WI38 (cell line): ENCODE measurements around the gene SEC24A.
"Not testable (repeated sequence)": the region's sequence is repeated elsewhere in the genome, so short reads cannot be mapped to it uniquely, and the experiment has no call there.

Experiments
- H3K4me3 ChIP-seq: 2 replicates; pipeline ENCODE4 v1.5.1; 2011; ENCODE audit warnings: low read depth, mild to moderate bottlenecking, control low read depth, low read length
- CTCF ChIP-seq: IDR thresholded peaks from 2 replicates; pipeline ENCODE4 v1.5.1; 2012; ENCODE audit warnings: low read depth, mild to moderate bottlenecking, control low read depth, low read length

The SEC24A gene

GRCh38 chr5:134651531-134651930, 2.9 kb downstream of the SEC24A start:
- H3K4me3 ChIP-seq = no peak overlapping the region
- no peak for TF ChIP-seq CTCF

GRCh38 chr5:134656690-134657089, 8.1 kb downstream of the SEC24A start:
- H3K4me3 ChIP-seq = no peak overlapping the region
- no peak for TF ChIP-seq CTCF

GRCh38 chr5:134659456-134659855, 10.9 kb downstream of the SEC24A start:
- TF ChIP-seq CTCF = no peak
- H3K4me3 ChIP-seq = no peak overlapping the region

GRCh38 chr5:134659922-134660321, 11.3 kb downstream of the SEC24A start:
- TF ChIP-seq CTCF = no peak
- H3K4me3 ChIP-seq = no peak overlapping the region

GRCh38 chr5:134662971-134663370, 14.4 kb downstream of the SEC24A start:
- no peak for TF ChIP-seq CTCF
- H3K4me3 ChIP-seq = no peak overlapping the region

- no peak overlapping the region for H3K4me3 ChIP-seq
- TF ChIP-seq CTCF = no peak
Measured at GRCh38 chr5:134664448-134664847, 15.9 kb downstream of the SEC24A start.

- H3K4me3 ChIP-seq = not testable (repeated sequence)
Measured at GRCh38 chr5:134673546-134673945, 25.0 kb downstream of the SEC24A start.

GRCh38 chr5:134677357-134677756, 28.8 kb downstream of the SEC24A start:
- H3K4me3 ChIP-seq = not testable (repeated sequence)

GRCh38 chr5:134690144-134690543, 41.6 kb downstream of the SEC24A start:
- not testable (repeated sequence) for H3K4me3 ChIP-seq
